Endothelial cell of umbilical vein (primary cell): ENCODE data around the gene SVIP. TPM values are rescaled to one million over a fixed set of nuclear protein-coding genes. Genes with fewer than 3 reads are reported as not detected.

ENCODE experiments used
- BruUV-seq: library from RNA; stranded (reverse); fragments of 400-500 nt; replicated peaks from 2 replicates; lab custom pipeline; 2021; lab: Mats Ljungman, UMichigan
- CTCF ChIA-PET: fragments of 300-600, 350-600 bp; sonication (Branson Sonifier 250); formaldehyde crosslinking; loops from one replicate; lab custom pipeline; 2021; ENCODE audit warnings: antibody characterized with exemption, inconsistent platforms; lab: Charles Lee
- POLR2A ChIA-PET: fragments of 300-600, 350-600 bp; sonication (Branson Sonifier 250); formaldehyde crosslinking; loops from one replicate; lab custom pipeline; 2021; ENCODE audit warnings: antibody characterized with exemption, inconsistent platforms; lab: Charles Lee
- DNase-seq: peaks from one replicate; pipeline ENCODE4 v3.0.0-alpha.2; 2011; ENCODE audit warnings: low read depth, low spot score
- FAIRE-seq: peaks from 2 replicates; lab custom pipeline; 2011; peaks lifted over from hg19 to GRCh38; lab: Jason Lieb, UNC
- H2AFZ ChIP-seq: 2 replicates; pipeline ENCODE4 v1.6.0; 2012; ENCODE audit warnings: low read depth, low read length, control low read depth, inconsistent platforms
- H3K27ac ChIP-seq: 2 replicates; pipeline ENCODE4 v1.5.1; 2011; ENCODE audit warnings: low read depth, mild to moderate bottlenecking, control low read depth, low read length, moderate library complexity; ENCODE audit not compliant: insufficient read depth
- H3K27me3 ChIP-seq, 2 experiments: 2 replicates each; pipeline versions ENCODE4 v1.6.0 to v1.6.1; 2011; ENCODE audit warnings: low read length in 2 of 2, mixed read lengths in 1 of 2; ENCODE audit not compliant: control insufficient read depth in 2 of 2, insufficient read depth in 2 of 2
- H3K36me3 ChIP-seq, 2 experiments: 2 replicates in 1 of 2; 3 replicates in 1 of 2; pipeline ENCODE4 v1.5.1; 2011; ENCODE audit warnings: low read length in 2 of 2, mild to moderate bottlenecking in 1 of 2, moderate library complexity in 1 of 2; ENCODE audit not compliant: control insufficient read depth in 2 of 2, insufficient read depth in 2 of 2; ENCODE audit errors: extremely low read depth in 1 of 2
- H3K4me1 ChIP-seq: 3 replicates; pipeline ENCODE4 v1.5.1; 2011; ENCODE audit warnings: mild to moderate bottlenecking, low read length; ENCODE audit not compliant: control insufficient read depth, insufficient read depth; ENCODE audit errors: extremely low read depth
- H3K4me2 ChIP-seq: 2 replicates; pipeline ENCODE4 v1.6.1; 2011; ENCODE audit warnings: low read length, control low read depth, mixed read lengths; ENCODE audit not compliant: insufficient read depth
- H3K4me3 ChIP-seq, 3 experiments: fragments of 200-600 bp in 1 of 3; sonication (generic), shearing (Covaris generic) in 1 of 3; replicated peaks in 1 of 3; 2 replicates each; pipeline ENCODE4 v1.5.1; 2011 to 2016; ENCODE audit warnings: control low read depth in 3 of 3, low read length in 3 of 3, mild to moderate bottlenecking in 2 of 3, inconsistent platforms in 1 of 3, low read depth in 1 of 3, moderate library complexity in 1 of 3; ENCODE audit not compliant: insufficient read depth in 1 of 3
- H3K79me2 ChIP-seq: 2 replicates; pipeline ENCODE4 v1.6.0; 2012; ENCODE audit warnings: low read length, inconsistent platforms; ENCODE audit not compliant: control insufficient read depth, insufficient read depth
- H3K9ac ChIP-seq: replicated peaks from 2 replicates; pipeline ENCODE3; 2011; ENCODE audit warnings: low read length, control low read depth; ENCODE audit not compliant: insufficient read depth; ENCODE audit errors: extremely low read depth
- H3K9me1 ChIP-seq: replicated peaks from 3 replicates; pipeline ENCODE4 v1.6.0; 2011; ENCODE audit warnings: mild to moderate bottlenecking, low read length; ENCODE audit not compliant: control insufficient read depth, insufficient read depth; ENCODE audit errors: extremely low read depth
- H3K9me3 ChIP-seq: replicated peaks from 2 replicates; pipeline ENCODE4 v1.5.1; 2012; ENCODE audit warnings: low read length, inconsistent platforms; ENCODE audit not compliant: control insufficient read depth, insufficient read depth
- H4K20me1 ChIP-seq: replicated peaks from 2 replicates; pipeline ENCODE3; 2011; ENCODE audit warnings: mild to moderate bottlenecking, low read length; ENCODE audit not compliant: control insufficient read depth, insufficient read depth; ENCODE audit errors: extremely low read depth
- FOS ChIP-seq: IDR thresholded peaks from 2 replicates; pipeline ENCODE4 v1.6.1; 2011; ENCODE audit warnings: mild to moderate bottlenecking, low read length, moderate library complexity, borderline replicate concordance; ENCODE audit not compliant: insufficient read depth
- GATA2 ChIP-seq: IDR thresholded peaks from 2 replicates; pipeline ENCODE4 v1.7.0; 2011; ENCODE audit warnings: low read depth, mild to moderate bottlenecking, moderate library complexity, mixed read lengths, low read length; ENCODE audit not compliant: insufficient read length, insufficient read depth
- JUN ChIP-seq: IDR thresholded peaks from 2 replicates; pipeline ENCODE4 v1.6.1; 2011; ENCODE audit warnings: borderline replicate concordance, low read depth; ENCODE audit not compliant: insufficient read length, insufficient read depth
- MYC ChIP-seq: IDR thresholded peaks from one replicate; pipeline ENCODE4 v1.6.1; 2011; ENCODE audit warnings: mild to moderate bottlenecking, low read depth, low read length
- POLR2AphosphoS5 ChIP-seq: IDR thresholded peaks from 2 replicates; pipeline ENCODE4 v1.6.1; 2012; ENCODE audit warnings: low read depth, mild to moderate bottlenecking, control low read depth, low read length, moderate library complexity; ENCODE audit not compliant: insufficient read depth
- dilution Hi-C: fragments of 300-500 bp; cut with MboI; formaldehyde crosslinking; loops from one replicate; pipeline ENCODE4 v1.15.0; 2019; ENCODE audit warnings: low sequenced_read_pairs; ENCODE audit not compliant: extremely low pct_ligation_motif_present
- intact Hi-C: fragments of 100-400 bp; cut with micrococcal nuclease; formaldehyde crosslinking; loops from one replicate; pipeline ENCODE4 v1.10.0; 2022
- polyA plus RNA-seq, 4 experiments: library from polyadenylated mRNA; depleted of rRNA in 3 of 4; stranded (reverse) in 3 of 4; unstranded in 1 of 4; fragments of >200 nt; gene quantifications; 2 replicates each; pipeline versions ENCODE4 v1.2.1 to v1.2.3, GENCODE V29; 2011 to 2012; ENCODE audit warnings: missing spikeins in 1 of 4
- total RNA-seq: library from RNA; stranded (reverse); gene quantifications from 2 replicates; pipeline ENCODE4 v1.2.3, GENCODE V29; 2021
- TF ChIP-seq, protein P1 (sequence below): IDR thresholded peaks from 2 replicates; pipeline ENCODE4 v1.6.1; 2011; ENCODE audit not compliant: insufficient read depth, insufficient read length
- TF ChIP-seq, protein P2 (sequence below), 2 donors: IDR thresholded peaks; 1 replicate in 1 of 2; 2 replicates in 1 of 2; pipeline ENCODE4 v1.5.1; 2011; ENCODE audit warnings: low read length in 2 of 2, mild to moderate bottlenecking in 2 of 2, moderate library complexity in 2 of 2, control low read depth in 1 of 2, inconsistent platforms in 1 of 2, low read depth in 1 of 2; ENCODE audit not compliant: insufficient read depth in 1 of 2; ENCODE audit errors: extremely low read depth in 1 of 2

SVIP gene
- total and polyA plus RNA-seq, 2 donors (not counting 3 experiments of a cell fraction or from before 2014, with no cell fraction given) = 4.6 to 69.5 TPM

GRCh38 chr11:22787055-22787454 is 42.5 kb downstream of the SVIP start:
- Histone ChIP-seq H3K27ac (no peak overlapping the region), H2AFZ (no peak overlapping the region), H3K27me3 (no peaks in the 10 kb centered on the region), H4K20me1 (no peaks in the 10 kb centered on the region), H3K9me1 (no peaks in the 10 kb centered on the region), H3K4me3 (no peak overlapping the region), H3K4me1 (peaks cover 29% of the 10 kb centered on the region), H3K4me2 (no peak overlapping the region), H3K79me2 (no peaks in the 10 kb centered on the region), H3K9ac (no peak overlapping the region), H3K36me3 (no peaks in the 10 kb centered on the region), H3K9me3 (no peaks in the 10 kb centered on the region)
- no TSS peak for BruUV-seq
- intact Hi-C loops = loop anchor here (1.0 to 5.0 kb wide), 5 partner anchors 246 to 615 kb away; no protein-coding TSS in a partner anchor
- no peak for FAIRE-seq
- ChIA-PET CTCF (interaction anchor here (0.7 to 5.1 kb wide), 27 partner anchors 12 to 543 kb away, joined by 3 to 86 read pairs (median 8); partner anchors contain the start of genes GAS2 and SVIP), POLR2A (interaction anchor here (1.3 kb wide), 1 partner anchor 42 kb away, joined by 3 read pairs; the partner anchor contains the start of gene SVIP)
- dilution Hi-C loops = no loop called here
- TF ChIP-seq FOS (no peak), POLR2AphosphoS5 (no peak), JUN (no peak), MYC (no peak), GATA2 (no peak)
- TF ChIP-seq, protein P1, sequence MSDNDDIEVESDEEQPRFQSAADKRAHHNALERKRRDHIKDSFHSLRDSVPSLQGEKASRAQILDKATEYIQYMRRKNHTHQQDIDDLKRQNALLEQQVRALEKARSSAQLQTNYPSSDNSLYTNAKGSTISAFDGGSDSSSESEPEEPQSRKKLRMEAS = no peak
- TF ChIP-seq, protein P2, sequence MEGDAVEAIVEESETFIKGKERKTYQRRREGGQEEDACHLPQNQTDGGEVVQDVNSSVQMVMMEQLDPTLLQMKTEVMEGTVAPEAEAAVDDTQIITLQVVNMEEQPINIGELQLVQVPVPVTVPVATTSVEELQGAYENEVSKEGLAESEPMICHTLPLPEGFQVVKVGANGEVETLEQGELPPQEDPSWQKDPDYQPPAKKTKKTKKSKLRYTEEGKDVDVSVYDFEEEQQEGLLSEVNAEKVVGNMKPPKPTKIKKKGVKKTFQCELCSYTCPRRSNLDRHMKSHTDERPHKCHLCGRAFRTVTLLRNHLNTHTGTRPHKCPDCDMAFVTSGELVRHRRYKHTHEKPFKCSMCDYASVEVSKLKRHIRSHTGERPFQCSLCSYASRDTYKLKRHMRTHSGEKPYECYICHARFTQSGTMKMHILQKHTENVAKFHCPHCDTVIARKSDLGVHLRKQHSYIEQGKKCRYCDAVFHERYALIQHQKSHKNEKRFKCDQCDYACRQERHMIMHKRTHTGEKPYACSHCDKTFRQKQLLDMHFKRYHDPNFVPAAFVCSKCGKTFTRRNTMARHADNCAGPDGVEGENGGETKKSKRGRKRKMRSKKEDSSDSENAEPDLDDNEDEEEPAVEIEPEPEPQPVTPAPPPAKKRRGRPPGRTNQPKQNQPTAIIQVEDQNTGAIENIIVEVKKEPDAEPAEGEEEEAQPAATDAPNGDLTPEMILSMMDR (IDR thresholded peaks at IDR 0.05; ENCODE audit: extremely low read depth in 1 of 2, insufficient read depth in 1 of 2, low read depth in 1 of 2, low read length in 2 of 2) = no peak
- DNase-seq = no peak
